ENCODE results near the gene VPS45.

GRCh38 chr1:150185481-150185880 lies 117.9 kb downstream of the VPS45 start:
- TF ChIP-seq RAD21 (IDR thresholded peaks at IDR 0.05; ENCODE audit: low read length), result no peak
- no peak for TF ChIP-seq POLR2A (IDR thresholded peaks at IDR 0.05; ENCODE audit: low read depth, low read length)
- no peak for TF ChIP-seq USF2 (IDR thresholded peaks at IDR 0.05; ENCODE audit: low read depth, low read length)
- no peak for TF ChIP-seq ELK1 (IDR thresholded peaks at IDR 0.05; ENCODE audit: borderline replicate concordance, low read depth, low read length)
- no peak for TF ChIP-seq CTCF (conservative IDR thresholded peaks at IDR 0.05; ENCODE audit: low read depth, low read length)
- TF ChIP-seq RCOR1 (IDR thresholded peaks at IDR 0.05; ENCODE audit: insufficient replicate concordance, low read length), result no peak
